ENCODE results near the gene SCYGR4. TPM values are rescaled to one million over a fixed set of nuclear protein-coding genes. Genes with fewer than 3 reads are reported as not detected.

SCYGR4 gene
- polyA plus RNA-seq, 3 donors = not detected

DNA sequence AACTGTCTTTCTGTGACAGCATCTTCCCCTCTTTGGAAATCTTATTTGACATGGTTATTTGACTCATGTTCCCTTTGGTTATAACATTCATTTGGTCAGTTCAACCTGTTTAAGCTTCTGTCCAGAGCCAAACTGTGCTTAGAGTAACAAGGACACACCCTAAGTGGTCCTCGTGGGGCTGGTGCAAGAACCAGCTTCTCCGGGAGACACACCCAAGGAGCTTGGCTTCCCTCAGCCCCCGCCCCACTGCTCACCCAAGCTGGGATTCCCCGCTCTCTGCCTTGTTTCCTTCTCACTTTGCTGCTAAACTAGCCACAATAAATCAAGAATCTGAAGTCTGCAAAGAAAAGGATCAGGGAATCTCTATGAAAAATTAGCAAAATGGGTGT is 4.0 kb upstream of the SCYGR4 start:
- 68% methylated on average over 3 of the region's 4 CpGs for WGBS (ENCODE audit: insufficient coverage)

DNA sequence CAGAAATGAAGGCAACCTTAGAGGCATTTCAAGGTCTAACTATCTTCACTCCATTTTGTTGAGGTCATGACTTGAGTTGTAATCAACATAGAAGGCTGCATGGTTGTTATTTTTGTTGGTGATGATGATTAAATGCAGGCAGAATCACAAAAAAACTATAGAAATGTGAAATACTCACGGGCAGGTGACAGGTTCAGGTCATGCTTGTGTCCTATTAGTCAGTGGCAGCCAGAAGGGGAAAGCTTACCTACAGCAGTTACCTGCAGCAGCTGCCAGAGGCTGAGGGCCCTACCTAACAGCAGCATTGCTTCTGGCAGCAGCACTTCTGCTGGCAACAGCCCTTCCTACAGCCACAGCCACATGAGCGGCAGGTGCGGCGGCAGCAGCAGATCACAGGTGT is 3.1 kb upstream of the SCYGR4 start:
- no peak overlapping the region for H3K4me2 ChIP-seq (replicated peaks; ENCODE audit: extremely low read depth, low read length, poor library complexity, severe bottlenecking)
- H3K9me3 Mint-ChIP-seq = peaks cover 0 to 2% (median 0%) of the 10 kb centered on the region in 7 donors
- WGBS (ENCODE audit: insufficient coverage) = 90% methylated on average over 2 of the region's 4 CpGs

More for the DNA sequence above, 4.0 kb upstream of the SCYGR4 start:
- Mint-ChIP-seq H3K9me3 (peaks cover 0 to 2% (median 0%) of the 10 kb centered on the region in 7 donors), H3K36me3 (no peaks in the 10 kb centered on the region), H3K4me1 (peaks cover 12% of the 10 kb centered on the region), H3K27ac (no peak overlapping the region), H3K27me3 (ENCODE audit: low read depth in 3 of 3) (peaks cover 21 to 44% (median 29%) of the 10 kb centered on the region in 3 donors), H3K4me3 (no peak overlapping the region)
- Histone ChIP-seq H3K27me3 (ENCODE audit: control insufficient read depth in 2 of 2, insufficient read depth in 2 of 2, low read length in 2 of 2) (peaks cover 24 to 26% of the 10 kb centered on the region in 2 donors), H3K4me3 (replicated peaks in 1 of 3; ENCODE audit: low read depth in 2 of 3, low read length in 3 of 3) (no peak overlapping the region), H3K79me2 (ENCODE audit: insufficient read depth, low read length) (no peaks in the 10 kb centered on the region), H4K20me1 (ENCODE audit: insufficient read depth, low read length) (no peaks in the 10 kb centered on the region), H3K4me1 (ENCODE audit: control insufficient read depth in 1 of 2, insufficient read depth in 2 of 2, low read length in 2 of 2) (peaks cover 8% of the 10 kb centered on the region in 2 donors), H3K27ac (ENCODE audit: low read depth in 1 of 2, low read length in 2 of 2) (no peak overlapping the region), H3K4me2 (replicated peaks; ENCODE audit: extremely low read depth, low read length, poor library complexity, severe bottlenecking) (no peak overlapping the region), H2AFZ (ENCODE audit: insufficient read depth, low read depth, low read length, poor library complexity, severe bottlenecking) (no peak overlapping the region), H3K9ac (ENCODE audit: insufficient read depth, low read length, poor library complexity, severe bottlenecking) (no peak overlapping the region), H3K9me3 (replicated peaks in 1 of 2; ENCODE audit: control insufficient read depth in 1 of 2, insufficient read depth in 1 of 2, low read length in 2 of 2) (no peaks in the 10 kb centered on the region), H3K36me3 (replicated peaks in 1 of 2; ENCODE audit: control insufficient read depth in 1 of 2, insufficient read depth in 2 of 2, low read length in 2 of 2) (no peaks in the 10 kb centered on the region)
- TF ChIP-seq, protein P1, sequence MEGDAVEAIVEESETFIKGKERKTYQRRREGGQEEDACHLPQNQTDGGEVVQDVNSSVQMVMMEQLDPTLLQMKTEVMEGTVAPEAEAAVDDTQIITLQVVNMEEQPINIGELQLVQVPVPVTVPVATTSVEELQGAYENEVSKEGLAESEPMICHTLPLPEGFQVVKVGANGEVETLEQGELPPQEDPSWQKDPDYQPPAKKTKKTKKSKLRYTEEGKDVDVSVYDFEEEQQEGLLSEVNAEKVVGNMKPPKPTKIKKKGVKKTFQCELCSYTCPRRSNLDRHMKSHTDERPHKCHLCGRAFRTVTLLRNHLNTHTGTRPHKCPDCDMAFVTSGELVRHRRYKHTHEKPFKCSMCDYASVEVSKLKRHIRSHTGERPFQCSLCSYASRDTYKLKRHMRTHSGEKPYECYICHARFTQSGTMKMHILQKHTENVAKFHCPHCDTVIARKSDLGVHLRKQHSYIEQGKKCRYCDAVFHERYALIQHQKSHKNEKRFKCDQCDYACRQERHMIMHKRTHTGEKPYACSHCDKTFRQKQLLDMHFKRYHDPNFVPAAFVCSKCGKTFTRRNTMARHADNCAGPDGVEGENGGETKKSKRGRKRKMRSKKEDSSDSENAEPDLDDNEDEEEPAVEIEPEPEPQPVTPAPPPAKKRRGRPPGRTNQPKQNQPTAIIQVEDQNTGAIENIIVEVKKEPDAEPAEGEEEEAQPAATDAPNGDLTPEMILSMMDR (IDR thresholded peaks at IDR 0.05) = no peak
- DNase-seq = no peak
- intact Hi-C loops (cut with micrococcal nuclease) = no loop called here

More for the DNA sequence above, 3.1 kb upstream of the SCYGR4 start:
- H3K4me3 ChIP-seq (replicated peaks in 1 of 3; ENCODE audit: low read depth in 2 of 3, low read length in 3 of 3) = no peak overlapping the region
- H3K4me1 ChIP-seq (ENCODE audit: control insufficient read depth in 1 of 2, insufficient read depth in 2 of 2, low read length in 2 of 2) = no peaks in the 10 kb centered on the region
- TF ChIP-seq, protein P1 (IDR thresholded peaks at IDR 0.05) = no peak
- H3K79me2 ChIP-seq (ENCODE audit: insufficient read depth, low read length) = no peaks in the 10 kb centered on the region
- peaks cover 20 to 23% of the 10 kb centered on the region in 2 donors for H3K27me3 ChIP-seq (ENCODE audit: control insufficient read depth in 2 of 2, insufficient read depth in 2 of 2, low read length in 2 of 2)
- H4K20me1 ChIP-seq (ENCODE audit: insufficient read depth, low read length) = no peaks in the 10 kb centered on the region
- H3K9me3 ChIP-seq (replicated peaks in 1 of 2; ENCODE audit: control insufficient read depth in 1 of 2, insufficient read depth in 1 of 2, low read length in 2 of 2) = no peaks in the 10 kb centered on the region
- no peak overlapping the region for H3K4me3 Mint-ChIP-seq
- H3K36me3 Mint-ChIP-seq = no peaks in the 10 kb centered on the region
- H3K36me3 ChIP-seq (replicated peaks in 1 of 2; ENCODE audit: control insufficient read depth in 1 of 2, insufficient read depth in 2 of 2, low read length in 2 of 2) = no peaks in the 10 kb centered on the region
- intact Hi-C loops (cut with micrococcal nuclease) = no loop called here
- H3K27me3 Mint-ChIP-seq (ENCODE audit: low read depth in 3 of 3) = peaks cover 21 to 41% (median 24%) of the 10 kb centered on the region in 3 donors
- H3K27ac Mint-ChIP-seq = no peak overlapping the region
- H3K27ac ChIP-seq (ENCODE audit: low read depth in 1 of 2, low read length in 2 of 2) = no peak overlapping the region
- H3K9ac ChIP-seq (ENCODE audit: insufficient read depth, low read length, poor library complexity, severe bottlenecking) = no peak overlapping the region
- H2AFZ ChIP-seq (ENCODE audit: insufficient read depth, low read depth, low read length, poor library complexity, severe bottlenecking) = no peak overlapping the region
- peaks cover 3% of the 10 kb centered on the region for H3K4me1 Mint-ChIP-seq
- DNase-seq = no peak
